ENCODE results near the gene XYLT1. TPM values are rescaled to one million over a fixed set of nuclear protein-coding genes. Genes with fewer than 3 reads are reported as not detected.

XYLT1 gene
- total RNA-seq, 1 experiment from 2014 or later = 25.0 TPM

DNA sequence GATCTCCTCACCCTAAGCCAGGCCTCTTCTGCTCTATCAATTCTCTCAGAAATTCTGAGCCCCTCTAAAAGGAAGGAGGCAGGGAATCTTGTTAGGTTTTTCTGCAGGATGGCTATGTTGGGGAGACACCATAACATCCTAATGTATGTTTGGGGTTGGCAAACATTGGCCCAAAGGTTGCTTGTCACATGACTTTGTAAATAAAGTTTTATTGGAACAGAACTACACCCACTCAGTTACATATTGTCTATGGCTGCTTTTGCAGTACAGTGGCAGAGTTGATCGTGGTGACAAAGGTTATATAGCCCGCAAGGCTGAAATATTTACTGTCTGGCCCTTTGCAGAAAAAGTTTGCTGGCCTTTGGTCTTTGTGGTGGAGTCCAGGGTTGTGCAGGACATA lies 409.4 kb downstream of the XYLT1 start (continued):
- TF ChIP-seq, protein P1, sequence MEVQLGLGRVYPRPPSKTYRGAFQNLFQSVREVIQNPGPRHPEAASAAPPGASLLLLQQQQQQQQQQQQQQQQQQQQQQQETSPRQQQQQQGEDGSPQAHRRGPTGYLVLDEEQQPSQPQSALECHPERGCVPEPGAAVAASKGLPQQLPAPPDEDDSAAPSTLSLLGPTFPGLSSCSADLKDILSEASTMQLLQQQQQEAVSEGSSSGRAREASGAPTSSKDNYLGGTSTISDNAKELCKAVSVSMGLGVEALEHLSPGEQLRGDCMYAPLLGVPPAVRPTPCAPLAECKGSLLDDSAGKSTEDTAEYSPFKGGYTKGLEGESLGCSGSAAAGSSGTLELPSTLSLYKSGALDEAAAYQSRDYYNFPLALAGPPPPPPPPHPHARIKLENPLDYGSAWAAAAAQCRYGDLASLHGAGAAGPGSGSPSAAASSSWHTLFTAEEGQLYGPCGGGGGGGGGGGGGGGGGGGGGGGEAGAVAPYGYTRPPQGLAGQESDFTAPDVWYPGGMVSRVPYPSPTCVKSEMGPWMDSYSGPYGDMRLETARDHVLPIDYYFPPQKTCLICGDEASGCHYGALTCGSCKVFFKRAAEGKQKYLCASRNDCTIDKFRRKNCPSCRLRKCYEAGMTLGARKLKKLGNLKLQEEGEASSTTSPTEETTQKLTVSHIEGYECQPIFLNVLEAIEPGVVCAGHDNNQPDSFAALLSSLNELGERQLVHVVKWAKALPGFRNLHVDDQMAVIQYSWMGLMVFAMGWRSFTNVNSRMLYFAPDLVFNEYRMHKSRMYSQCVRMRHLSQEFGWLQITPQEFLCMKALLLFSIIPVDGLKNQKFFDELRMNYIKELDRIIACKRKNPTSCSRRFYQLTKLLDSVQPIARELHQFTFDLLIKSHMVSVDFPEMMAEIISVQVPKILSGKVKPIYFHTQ (CRISPR knock-in tag; IDR thresholded peaks at IDR 0.05) = no peak
- TF ChIP-seq MLX (CRISPR knock-in tag; IDR thresholded peaks at IDR 0.05) = no peak
- no peak for TF ChIP-seq SP1 (CRISPR knock-in tag; conservative IDR thresholded peaks at IDR 0.05)

DNA sequence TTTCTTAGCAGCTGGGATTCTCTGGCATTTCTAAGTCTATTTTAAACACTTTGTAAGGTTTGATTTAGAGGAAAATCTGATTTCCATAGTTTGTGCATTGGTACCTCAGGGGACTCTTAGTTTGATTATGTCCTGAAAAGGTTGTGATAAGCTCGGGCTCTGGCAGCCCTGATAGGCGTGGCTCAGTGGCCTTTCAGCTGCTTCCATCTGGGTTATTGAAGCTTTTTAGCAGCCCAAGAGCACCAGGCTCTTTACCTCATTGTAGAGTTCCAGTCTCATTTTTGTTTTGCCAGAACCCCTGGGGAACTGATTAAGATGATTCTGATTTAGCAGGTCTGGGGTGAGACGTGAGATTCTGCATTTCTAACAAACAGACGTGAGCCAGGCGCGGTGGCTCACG lies 412.3 kb downstream of the XYLT1 start:
- DNase-seq (ENCODE audit: low spot score) (no peak), ATAC-seq (no peak)
- no peak overlapping the region for H3K27ac Mint-ChIP-seq
- H3K36me3 Mint-ChIP-seq = no peaks in the 10 kb centered on the region
- TF ChIP-seq, protein P2, sequence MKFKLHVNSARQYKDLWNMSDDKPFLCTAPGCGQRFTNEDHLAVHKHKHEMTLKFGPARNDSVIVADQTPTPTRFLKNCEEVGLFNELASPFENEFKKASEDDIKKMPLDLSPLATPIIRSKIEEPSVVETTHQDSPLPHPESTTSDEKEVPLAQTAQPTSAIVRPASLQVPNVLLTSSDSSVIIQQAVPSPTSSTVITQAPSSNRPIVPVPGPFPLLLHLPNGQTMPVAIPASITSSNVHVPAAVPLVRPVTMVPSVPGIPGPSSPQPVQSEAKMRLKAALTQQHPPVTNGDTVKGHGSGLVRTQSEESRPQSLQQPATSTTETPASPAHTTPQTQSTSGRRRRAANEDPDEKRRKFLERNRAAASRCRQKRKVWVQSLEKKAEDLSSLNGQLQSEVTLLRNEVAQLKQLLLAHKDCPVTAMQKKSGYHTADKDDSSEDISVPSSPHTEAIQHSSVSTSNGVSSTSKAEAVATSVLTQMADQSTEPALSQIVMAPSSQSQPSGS (CRISPR knock-in tag; IDR thresholded peaks at IDR 0.05; ENCODE audit: borderline replicate concordance, low read depth) = no peak
- TF ChIP-seq, protein P3, sequence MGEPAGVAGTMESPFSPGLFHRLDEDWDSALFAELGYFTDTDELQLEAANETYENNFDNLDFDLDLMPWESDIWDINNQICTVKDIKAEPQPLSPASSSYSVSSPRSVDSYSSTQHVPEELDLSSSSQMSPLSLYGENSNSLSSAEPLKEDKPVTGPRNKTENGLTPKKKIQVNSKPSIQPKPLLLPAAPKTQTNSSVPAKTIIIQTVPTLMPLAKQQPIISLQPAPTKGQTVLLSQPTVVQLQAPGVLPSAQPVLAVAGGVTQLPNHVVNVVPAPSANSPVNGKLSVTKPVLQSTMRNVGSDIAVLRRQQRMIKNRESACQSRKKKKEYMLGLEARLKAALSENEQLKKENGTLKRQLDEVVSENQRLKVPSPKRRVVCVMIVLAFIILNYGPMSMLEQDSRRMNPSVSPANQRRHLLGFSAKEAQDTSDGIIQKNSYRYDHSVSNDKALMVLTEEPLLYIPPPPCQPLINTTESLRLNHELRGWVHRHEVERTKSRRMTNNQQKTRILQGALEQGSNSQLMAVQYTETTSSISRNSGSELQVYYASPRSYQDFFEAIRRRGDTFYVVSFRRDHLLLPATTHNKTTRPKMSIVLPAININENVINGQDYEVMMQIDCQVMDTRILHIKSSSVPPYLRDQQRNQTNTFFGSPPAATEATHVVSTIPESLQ (CRISPR knock-in tag; IDR thresholded peaks at IDR 0.05) = no peak
- TF ChIP-seq AFF4 (CRISPR knock-in tag; IDR thresholded peaks at IDR 0.05; ENCODE audit: borderline replicate concordance) = no peak
- no peak for TF ChIP-seq ZNF232 (CRISPR knock-in tag; IDR thresholded peaks at IDR 0.05)
- TF ChIP-seq CBFB (CRISPR knock-in tag; IDR thresholded peaks at IDR 0.05; ENCODE audit: low read depth) = no peak
- TF ChIP-seq, protein P4, sequence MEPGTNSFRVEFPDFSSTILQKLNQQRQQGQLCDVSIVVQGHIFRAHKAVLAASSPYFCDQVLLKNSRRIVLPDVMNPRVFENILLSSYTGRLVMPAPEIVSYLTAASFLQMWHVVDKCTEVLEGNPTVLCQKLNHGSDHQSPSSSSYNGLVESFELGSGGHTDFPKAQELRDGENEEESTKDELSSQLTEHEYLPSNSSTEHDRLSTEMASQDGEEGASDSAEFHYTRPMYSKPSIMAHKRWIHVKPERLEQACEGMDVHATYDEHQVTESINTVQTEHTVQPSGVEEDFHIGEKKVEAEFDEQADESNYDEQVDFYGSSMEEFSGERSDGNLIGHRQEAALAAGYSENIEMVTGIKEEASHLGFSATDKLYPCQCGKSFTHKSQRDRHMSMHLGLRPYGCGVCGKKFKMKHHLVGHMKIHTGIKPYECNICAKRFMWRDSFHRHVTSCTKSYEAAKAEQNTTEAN (CRISPR knock-in tag; IDR thresholded peaks at IDR 0.05) = no peak
- no peak for TF ChIP-seq HMGA2 (CRISPR knock-in tag; IDR thresholded peaks at IDR 0.05)
- no peak for TF ChIP-seq ZNF671 (CRISPR knock-in tag; IDR thresholded peaks at IDR 0.05)
- ChIA-PET POLR2A (no interaction called here), CTCF (no interaction called here)
- H3K4me1 Mint-ChIP-seq = peaks cover 13% of the 10 kb centered on the region
- H3K4me3 Mint-ChIP-seq = no peak overlapping the region
- peaks cover 10% of the 10 kb centered on the region for H3K9me3 Mint-ChIP-seq
- H3K27me3 Mint-ChIP-seq (ENCODE audit: low read depth) = no peaks in the 10 kb centered on the region; the same call in 1 of the 2 replicates

DNA sequence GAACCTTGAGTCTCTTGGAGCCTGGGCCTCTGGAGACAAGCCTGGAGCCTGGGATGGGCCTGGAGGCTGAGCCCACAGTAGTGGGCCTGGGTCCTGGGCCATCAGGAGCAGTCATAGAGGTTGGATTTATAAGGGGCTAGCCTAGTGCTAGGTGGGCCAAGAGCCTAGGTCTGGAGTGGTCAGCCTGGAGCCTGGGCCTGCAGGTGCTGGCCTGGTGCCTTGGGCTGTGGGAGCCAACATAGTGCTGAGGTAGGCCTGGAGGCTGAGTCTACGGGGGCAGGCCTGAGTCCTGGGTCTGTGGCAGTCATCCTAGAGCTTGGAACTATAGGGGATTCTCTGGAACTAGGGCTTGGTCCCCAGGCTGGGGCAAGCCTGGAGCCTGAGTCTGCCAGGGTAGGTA lies 414.1 kb downstream of the XYLT1 start:
- Mint-ChIP-seq H3K4me3 (no peak overlapping the region), H3K9me3 (peaks cover 7% of the 10 kb centered on the region), H3K27me3 (ENCODE audit: low read depth) (no peaks in the 10 kb centered on the region; the same call in 1 of the 2 replicates), H3K4me1 (peaks cover 3% of the 10 kb centered on the region; the same call in 1 of the 2 replicates), H3K36me3 (no peaks in the 10 kb centered on the region), H3K27ac (no peak overlapping the region)
- ChIA-PET CTCF (no interaction called here), POLR2A (no interaction called here)
- TF ChIP-seq ZNF317 (CRISPR knock-in tag; IDR thresholded peaks at IDR 0.05; ENCODE audit: borderline replicate concordance, low read depth) (no peak), ZNF416 (CRISPR knock-in tag; IDR thresholded peaks at IDR 0.05) (no peak), MYBL2 (CRISPR knock-in tag; IDR thresholded peaks at IDR 0.05) (no peak), NR3C1 (CRISPR knock-in tag; conservative IDR thresholded peaks at IDR 0.05; ENCODE audit: low read depth) (no peak), PRRX2 (CRISPR knock-in tag; IDR thresholded peaks at IDR 0.05) (no peak)
- TF ChIP-seq, protein P5, sequence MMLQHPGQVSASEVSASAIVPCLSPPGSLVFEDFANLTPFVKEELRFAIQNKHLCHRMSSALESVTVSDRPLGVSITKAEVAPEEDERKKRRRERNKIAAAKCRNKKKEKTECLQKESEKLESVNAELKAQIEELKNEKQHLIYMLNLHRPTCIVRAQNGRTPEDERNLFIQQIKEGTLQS (CRISPR knock-in tag; conservative IDR thresholded peaks at IDR 0.05) = no peak
- ATAC-seq (no peak), DNase-seq (ENCODE audit: low spot score) (no peak)
